HEK293 (cell line): ENCODE data around the gene ZEB2.

Experiments used
- CTCF ChIP-seq: fragments of 450-650 bp; formaldehyde crosslinking; IDR thresholded peaks from 2 replicates; pipeline ENCODE4 v1.5.1; 2016; ENCODE audit warnings: missing biosample characterization, missing genetic modification characterization
- FEZF1 ChIP-seq: fragments of 450-650 bp; formaldehyde crosslinking; IDR thresholded peaks from 2 replicates; pipeline ENCODE4 v1.5.1; 2016; ENCODE audit warnings: missing biosample characterization, missing genetic modification characterization
- ZBTB17 ChIP-seq: fragments of 450-650 bp; formaldehyde crosslinking; IDR thresholded peaks from 2 replicates; pipeline ENCODE4 v1.5.1; 2016; ENCODE audit warnings: missing biosample characterization, missing genetic modification characterization
- ZFHX2 ChIP-seq: fragments of 450-650 bp; formaldehyde crosslinking; conservative IDR thresholded peaks from 2 replicates; pipeline ENCODE4 v1.5.1; 2016; ENCODE audit warnings: missing biosample characterization, missing genetic modification characterization
- ZNF433 ChIP-seq: fragments of 450-650 bp; formaldehyde crosslinking; IDR thresholded peaks from 2 replicates; pipeline ENCODE4 v1.5.1; 2016; ENCODE audit warnings: missing biosample characterization, missing genetic modification characterization, low read depth

- TF ChIP-seq CTCF (tag by site-specific recombination) (no peak), FEZF1 (tag by site-specific recombination) (no peak), ZNF433 (tag by site-specific recombination) (no peak), ZBTB17 (tag by site-specific recombination) (no peak), ZFHX2 (no peak)
These were observed 39.3 kb upstream of the ZEB2 start for GRCh38 chr2:144559242-144559641.
